Endodermal cell (in vitro differentiated cells): ENCODE results near the gene CCHCR1. TPM values are rescaled to one million over a fixed set of nuclear protein-coding genes. Genes with fewer than 3 reads are reported as not detected.

Experiments used
- DNase-seq: peaks from one replicate; pipeline ENCODE4 v3.0.0-alpha.2; 2017
- H3K27ac ChIP-seq: 2 replicates; pipeline ENCODE4 v1.5.1; 2013; ENCODE audit warnings: mild to moderate bottlenecking, low read depth, low read length, moderate library complexity
- H3K27me3 ChIP-seq: 2 replicates; pipeline ENCODE4 v1.6.1; 2013; ENCODE audit warnings: mild to moderate bottlenecking, low read length, moderate library complexity; ENCODE audit not compliant: insufficient read depth, control insufficient read depth, poor library complexity, severe bottlenecking
- H3K36me3 ChIP-seq: 2 replicates; pipeline ENCODE4 v1.7.0; 2013; ENCODE audit warnings: mild to moderate bottlenecking, low read length, moderate library complexity; ENCODE audit not compliant: control insufficient read depth, insufficient read depth
- H3K4me1 ChIP-seq: one replicate; pipeline ENCODE4 v1.7.0; 2013; ENCODE audit warnings: low read length; ENCODE audit not compliant: control insufficient read depth, insufficient read depth
- H3K4me3 ChIP-seq: 2 replicates; pipeline ENCODE4 v1.5.1; 2013; ENCODE audit warnings: mild to moderate bottlenecking, low read length, moderate library complexity
- H3K9ac ChIP-seq: 2 replicates; pipeline ENCODE4 v1.6.1; 2013; ENCODE audit warnings: mild to moderate bottlenecking, low read length, moderate library complexity; ENCODE audit not compliant: poor library complexity, severe bottlenecking; ENCODE audit errors: extremely low read depth
- H3K9me3 ChIP-seq: 2 replicates; pipeline ENCODE4 v1.6.1; 2013; ENCODE audit warnings: mild to moderate bottlenecking, low read length, moderate library complexity; ENCODE audit not compliant: control insufficient read depth
- H3K27ac Mint-ChIP-seq: 2 replicates; pipeline ENCODE4 v1.8.0; 2020; ENCODE audit warnings: mixed read lengths
- H3K27me3 Mint-ChIP-seq: 2 replicates; pipeline ENCODE4 v1.8.0; 2021; ENCODE audit warnings: mild to moderate bottlenecking, mixed read lengths; ENCODE audit not compliant: insufficient read depth
- H3K36me3 Mint-ChIP-seq: 2 replicates; pipeline ENCODE4 v1.8.0; 2020; ENCODE audit warnings: low read depth, mixed read lengths
- H3K4me1 Mint-ChIP-seq: 2 replicates; pipeline ENCODE4 v1.8.0; 2020; ENCODE audit warnings: mixed read lengths
- H3K4me3 Mint-ChIP-seq: 2 replicates; pipeline ENCODE4 v1.8.0; 2020; ENCODE audit warnings: mild to moderate bottlenecking, moderate library complexity, mixed read lengths
- H3K9me3 Mint-ChIP-seq: 2 replicates; pipeline ENCODE4 v1.8.0; 2020; ENCODE audit warnings: mild to moderate bottlenecking, mixed read lengths
- WGBS, 2 experiments: methylation state at CpG; one replicate each; pipeline versions ENCODE4 v1.1.5 to v1.1.7; 2013; ENCODE audit warnings: missing lambda C conversion rate in 2 of 2, mixed read lengths in 1 of 2; ENCODE audit not compliant: insufficient coverage in 1 of 2, insufficient read length in 1 of 2; 5-methylcytosine and 5-hydroxymethylcytosine counted together
- total RNA-seq, 2 donors: library from RNA; stranded (reverse); fragmentation: NEBNext Ultra II Directional in 1 of 2; extraction: Animal tissue kit (Norgen Biotek cat#: 25700) in 1 of 2; gene quantifications; 2 replicates in 1 of 2; 3 replicates in 1 of 2; pipeline ENCODE4 v1.2.1, GENCODE V29; 2021
- TF ChIP-seq, protein P1 (sequence below): fragments of 200-600 bp; sonication (generic); conservative IDR thresholded peaks from 2 replicates; pipeline ENCODE4 v1.5.0; 2021; ENCODE audit warnings: antibody characterized with exemption, mild to moderate bottlenecking

Gene CCHCR1
- total RNA-seq, 2 donors from 2014 or later: 56.5 to 73.6 TPM

DNA sequence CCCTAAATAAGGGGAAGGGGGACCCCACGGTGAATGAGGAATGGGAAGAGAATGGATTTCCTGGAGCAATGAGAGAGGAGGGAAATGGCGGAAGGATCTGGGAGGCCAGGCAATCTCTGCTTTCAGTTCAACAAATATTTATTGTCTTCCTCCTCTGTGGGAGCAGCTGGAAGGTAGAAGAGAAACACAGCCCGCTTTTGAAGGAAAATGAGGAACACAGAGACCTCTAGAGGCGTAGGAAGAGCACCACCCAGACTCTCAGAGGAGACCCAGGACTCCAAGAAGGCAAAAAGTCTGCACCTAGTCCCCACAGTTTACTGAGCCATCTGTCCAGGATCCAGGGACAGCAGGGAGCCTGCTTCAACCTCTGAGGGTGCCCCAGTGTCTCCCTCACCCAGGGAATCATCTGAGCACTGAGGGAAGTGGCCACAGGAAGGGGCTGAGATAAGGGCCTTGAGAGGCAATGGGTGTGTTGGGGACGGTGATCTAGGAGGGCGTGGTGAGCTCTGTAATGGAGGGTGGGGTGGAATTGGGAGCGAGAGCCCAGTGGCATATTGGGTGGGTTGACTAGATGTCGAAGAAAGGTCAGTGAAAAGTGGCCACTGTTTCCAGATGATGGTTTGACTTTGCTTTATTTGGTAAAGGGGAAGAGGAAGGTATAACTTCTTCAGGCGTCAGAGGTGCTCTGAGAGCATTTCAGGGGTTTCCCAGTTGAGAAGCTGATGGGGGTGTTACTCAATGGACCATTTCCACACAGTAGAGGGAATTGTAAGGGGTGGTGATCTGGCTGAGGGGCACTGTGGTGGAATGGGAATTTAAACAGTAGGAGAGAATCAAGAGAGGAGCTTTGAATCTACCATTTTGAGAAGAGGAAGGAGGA is 42.4 kb downstream of the CCHCR1 start:
- Histone ChIP-seq H3K9ac (no peak overlapping the region), H3K9me3 (no peaks in the 10 kb centered on the region), H3K27ac (no peak overlapping the region), H3K36me3 (no peaks in the 10 kb centered on the region), H3K4me3 (no peak overlapping the region), H3K4me1 (peaks cover 9% of the 10 kb centered on the region), H3K27me3 (no peaks in the 10 kb centered on the region)
- H3K9me3 Mint-ChIP-seq: no peaks in the 10 kb centered on the region
- no peak overlapping the region for H3K4me3 Mint-ChIP-seq
- H3K36me3 Mint-ChIP-seq: no peaks in the 10 kb centered on the region
- TF ChIP-seq, protein P1, sequence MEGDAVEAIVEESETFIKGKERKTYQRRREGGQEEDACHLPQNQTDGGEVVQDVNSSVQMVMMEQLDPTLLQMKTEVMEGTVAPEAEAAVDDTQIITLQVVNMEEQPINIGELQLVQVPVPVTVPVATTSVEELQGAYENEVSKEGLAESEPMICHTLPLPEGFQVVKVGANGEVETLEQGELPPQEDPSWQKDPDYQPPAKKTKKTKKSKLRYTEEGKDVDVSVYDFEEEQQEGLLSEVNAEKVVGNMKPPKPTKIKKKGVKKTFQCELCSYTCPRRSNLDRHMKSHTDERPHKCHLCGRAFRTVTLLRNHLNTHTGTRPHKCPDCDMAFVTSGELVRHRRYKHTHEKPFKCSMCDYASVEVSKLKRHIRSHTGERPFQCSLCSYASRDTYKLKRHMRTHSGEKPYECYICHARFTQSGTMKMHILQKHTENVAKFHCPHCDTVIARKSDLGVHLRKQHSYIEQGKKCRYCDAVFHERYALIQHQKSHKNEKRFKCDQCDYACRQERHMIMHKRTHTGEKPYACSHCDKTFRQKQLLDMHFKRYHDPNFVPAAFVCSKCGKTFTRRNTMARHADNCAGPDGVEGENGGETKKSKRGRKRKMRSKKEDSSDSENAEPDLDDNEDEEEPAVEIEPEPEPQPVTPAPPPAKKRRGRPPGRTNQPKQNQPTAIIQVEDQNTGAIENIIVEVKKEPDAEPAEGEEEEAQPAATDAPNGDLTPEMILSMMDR: peak; percentile 60
- DNase-seq: no peak
- H3K27ac Mint-ChIP-seq: peak overlapping the region; percentile 9
- H3K4me1 Mint-ChIP-seq: peaks cover 26% of the 10 kb centered on the region
- H3K27me3 Mint-ChIP-seq: peaks cover 15% of the 10 kb centered on the region
- 83 to 96% methylated on average over 5 to 9 of the region's 9 CpGs for whole genome bisulfite sequencing, 2 experiments

DNA sequence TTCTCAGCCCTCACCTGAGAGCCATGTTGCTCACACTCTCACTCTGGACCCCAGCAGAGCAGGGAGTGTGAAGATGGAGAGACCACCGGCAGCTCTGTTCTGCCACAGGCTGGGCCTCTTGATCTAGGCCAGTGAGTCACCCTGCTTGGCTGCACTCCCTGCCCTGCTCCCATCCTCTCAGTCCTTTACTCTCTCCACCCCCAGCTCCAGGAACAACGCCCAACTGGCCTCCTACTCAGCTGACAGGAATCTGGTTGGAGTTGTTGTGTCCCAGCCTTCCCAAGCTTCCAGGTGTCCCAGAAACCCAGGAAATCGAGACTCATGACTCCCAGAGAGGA is 43.1 kb downstream of the CCHCR1 start, which contains the start of gene PSORS1C1:
Gene PSORS1C1, plus strand, starts transcription at position 260 of the 338 bp plus-strand sequence. CDS start 14,833 bp downstream, outside the sequence.
- Histone ChIP-seq H3K27me3 (no peaks in the 10 kb centered on the region), H3K9me3 (no peaks in the 10 kb centered on the region), H3K36me3 (no peaks in the 10 kb centered on the region), H3K27ac (no peak within 1 kb of the TSS), H3K9ac (no peak within 1 kb of the TSS), H3K4me1 (peaks cover 9% of the 10 kb centered on the region), H3K4me3 (no peak within 1 kb of the TSS)
- Mint-ChIP-seq H3K27me3 (peaks cover 18% of the 10 kb centered on the region), H3K36me3 (no peaks in the 10 kb centered on the region), H3K4me3 (no peak within 1 kb of the TSS), H3K27ac (peak within 1 kb of the TSS; percentile 9), H3K9me3 (no peaks in the 10 kb centered on the region), H3K4me1 (peaks cover 32% of the 10 kb centered on the region)
- TF ChIP-seq, protein P1: no peak
- peak; percentile 80 for DNase-seq
- 62 to 67% methylated on average over 1 to 3 of the region's 3 CpGs for WGBS, 2 experiments

DNA sequence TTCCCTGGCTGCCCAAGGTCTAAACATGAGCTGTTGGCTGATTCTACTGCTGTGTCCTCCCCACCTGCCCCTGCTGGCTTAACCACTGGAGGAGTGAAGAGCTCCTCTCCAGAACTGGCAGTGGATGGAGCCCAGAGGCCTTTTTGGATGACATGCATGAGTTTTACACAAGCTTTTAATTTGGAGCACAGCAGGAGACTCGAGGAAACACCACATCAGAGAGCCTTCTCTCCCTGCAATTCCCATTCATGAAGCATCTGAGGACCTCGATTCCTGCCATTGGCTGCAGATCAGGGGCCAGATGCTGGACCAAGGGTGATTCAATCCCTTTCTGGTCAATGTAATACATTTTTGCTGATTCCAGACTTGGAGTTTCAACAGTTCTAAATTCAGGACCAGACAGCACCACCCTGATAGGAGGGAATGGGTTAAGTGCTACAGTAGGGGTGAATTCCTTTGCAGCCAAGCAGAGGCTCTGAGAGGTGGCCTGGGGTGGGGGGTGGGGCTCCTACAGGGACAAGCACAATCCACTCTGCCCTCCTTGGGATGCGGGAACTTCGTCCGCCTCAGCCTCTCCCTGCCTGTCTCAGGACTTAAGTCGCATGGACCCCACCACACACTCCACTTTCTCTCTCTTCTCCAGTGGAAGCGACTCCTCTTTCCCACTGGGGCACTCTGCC is 43.6 kb downstream of the CCHCR1 start:
- no peaks in the 10 kb centered on the region for H3K36me3 ChIP-seq
- TF ChIP-seq, protein P1: no peak
- no peaks in the 10 kb centered on the region for H3K9me3 ChIP-seq
- H3K4me3 ChIP-seq: no peak overlapping the region
- WGBS, 2 experiments: 46 to 64% methylated on average over 2 to 7 of the region's 7 CpGs
- Mint-ChIP-seq H3K27me3 (peaks cover 20% of the 10 kb centered on the region), H3K4me1 (peaks cover 34% of the 10 kb centered on the region), H3K36me3 (no peaks in the 10 kb centered on the region), H3K4me3 (no peak overlapping the region), H3K9me3 (no peaks in the 10 kb centered on the region), H3K27ac (no peak overlapping the region)
- H3K27me3 ChIP-seq: no peaks in the 10 kb centered on the region
- H3K9ac ChIP-seq: no peak overlapping the region
- no peak overlapping the region for H3K27ac ChIP-seq
- H3K4me1 ChIP-seq: peaks cover 9% of the 10 kb centered on the region
- peak; percentile 69 for DNase-seq
